Activated CD4-positive, alpha-beta T cell treated with anti-CD3 and anti-CD28 coated beads for 1 hour (primary cell): ENCODE measurements around the gene ZNF366.

ENCODE experiments used
- DNase-seq: peaks from one replicate; pipeline ENCODE4 v3.0.0-alpha.2; 2020

The ZNF366 gene

DNA sequence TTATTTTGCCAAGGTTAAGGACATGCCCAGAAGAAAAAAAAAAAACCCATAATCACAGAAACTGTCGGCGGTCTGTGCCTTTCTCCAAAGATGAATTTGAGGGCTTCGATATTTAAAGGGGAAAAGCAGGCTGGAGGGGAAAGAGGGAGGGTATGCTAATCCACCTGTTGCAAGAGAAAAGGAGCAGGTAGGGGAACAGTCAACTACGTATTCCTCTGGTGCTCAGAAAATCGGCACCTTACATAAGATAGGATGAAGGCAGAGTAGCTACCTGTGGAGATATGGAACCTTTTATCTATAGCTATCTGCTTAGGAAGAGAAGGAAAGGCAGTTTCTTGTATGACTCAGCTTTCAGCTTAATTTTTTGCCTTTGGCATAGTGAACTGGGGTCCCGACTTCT, 109.4 kb downstream of the ZNF366 start:
- no peak for DNase-seq

- no peak for DNase-seq
Measured at GRCh38 chr5:72394688-72395087, 112.5 kb downstream of the ZNF366 start.

DNA sequence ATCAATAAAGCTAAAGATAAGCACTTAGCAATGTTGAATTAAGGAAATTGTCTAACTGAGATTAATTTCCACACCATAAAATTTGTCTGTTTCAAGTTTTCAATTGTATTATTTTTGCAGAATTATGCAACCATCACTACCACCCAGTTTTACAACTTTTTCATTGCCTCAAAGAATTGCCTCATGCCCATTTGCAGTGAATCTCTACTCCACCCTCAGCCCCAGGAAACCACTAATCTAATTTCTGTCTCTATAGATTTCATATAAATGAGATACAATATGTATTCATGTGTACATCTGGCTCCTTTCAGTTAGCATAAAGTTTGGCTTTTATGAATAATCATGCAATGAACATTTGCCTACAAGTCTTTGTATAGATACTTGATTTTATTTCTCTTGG, 114.2 kb downstream of the ZNF366 start:
- DNase-seq = no peak
